WI38 (cell line): ENCODE results near the gene SLC2A5.
A peak's percentile ranks its signal among the peaks of the same experiment; 100 is the strongest.

ENCODE experiments used
- H3K4me3 ChIP-seq: 2 replicates; pipeline ENCODE4 v1.5.1; 2011; ENCODE audit warnings: low read depth, mild to moderate bottlenecking, control low read depth, low read length
- CTCF ChIP-seq: IDR thresholded peaks from 2 replicates; pipeline ENCODE4 v1.5.1; 2012; ENCODE audit warnings: low read depth, mild to moderate bottlenecking, control low read depth, low read length

The SLC2A5 gene

GRCh38 chr1:9110669-9111356 lies 41.4 kb upstream of the SLC2A5 start:
- TF ChIP-seq CTCF: peak; percentile 84
- no peak overlapping the region for H3K4me3 ChIP-seq

GRCh38 chr1:9108056-9108665 lies 38.7 kb upstream of the SLC2A5 start:
- TF ChIP-seq CTCF: no peak

GRCh38 chr1:9107136-9107535 lies 37.7 kb upstream of the SLC2A5 start:
- TF ChIP-seq CTCF: no peak
- no peak overlapping the region for H3K4me3 ChIP-seq

More at GRCh38 chr1:9108056-9108665, 38.7 kb upstream of the SLC2A5 start:
- H3K4me3 ChIP-seq: no peak overlapping the region

- no peak for TF ChIP-seq CTCF
- no peak overlapping the region for H3K4me3 ChIP-seq
Observed at GRCh38 chr1:9106286-9106685, 36.9 kb upstream of the SLC2A5 start.

GRCh38 chr1:9105336-9105867 lies 36.0 kb upstream of the SLC2A5 start:
- no peak overlapping the region for H3K4me3 ChIP-seq
- no peak for TF ChIP-seq CTCF

- H3K4me3 ChIP-seq: no peak overlapping the region
- peak; percentile 77 for TF ChIP-seq CTCF
Observed at GRCh38 chr1:9101510-9102146, 32.2 kb upstream of the SLC2A5 start.
